Forelimb muscle (tissue), 1 donor: ENCODE data around the gene RAPGEF2. TPM values are rescaled to one million over a fixed set of nuclear protein-coding genes. Genes with fewer than 3 reads are reported as not detected.
"Not testable (repeated sequence)": the region's sequence is repeated elsewhere in the genome, so short reads cannot be mapped to it uniquely, and the experiment has no call there.

Source experiments
- DNase-seq: peaks from one replicate; pipeline ENCODE4 v3.0.0-alpha.2; 2013; ENCODE audit warnings: low read depth
- polyA plus RNA-seq: library from polyadenylated mRNA; unstranded; fragments of 120-200 nt; gene quantifications from one replicate; pipeline ENCODE4 v1.2.1, GENCODE V29; 2013; ENCODE audit not compliant: insufficient read length

The RAPGEF2 gene
- polyA plus RNA-seq, 1 donor, result 24.1 TPM

DNA sequence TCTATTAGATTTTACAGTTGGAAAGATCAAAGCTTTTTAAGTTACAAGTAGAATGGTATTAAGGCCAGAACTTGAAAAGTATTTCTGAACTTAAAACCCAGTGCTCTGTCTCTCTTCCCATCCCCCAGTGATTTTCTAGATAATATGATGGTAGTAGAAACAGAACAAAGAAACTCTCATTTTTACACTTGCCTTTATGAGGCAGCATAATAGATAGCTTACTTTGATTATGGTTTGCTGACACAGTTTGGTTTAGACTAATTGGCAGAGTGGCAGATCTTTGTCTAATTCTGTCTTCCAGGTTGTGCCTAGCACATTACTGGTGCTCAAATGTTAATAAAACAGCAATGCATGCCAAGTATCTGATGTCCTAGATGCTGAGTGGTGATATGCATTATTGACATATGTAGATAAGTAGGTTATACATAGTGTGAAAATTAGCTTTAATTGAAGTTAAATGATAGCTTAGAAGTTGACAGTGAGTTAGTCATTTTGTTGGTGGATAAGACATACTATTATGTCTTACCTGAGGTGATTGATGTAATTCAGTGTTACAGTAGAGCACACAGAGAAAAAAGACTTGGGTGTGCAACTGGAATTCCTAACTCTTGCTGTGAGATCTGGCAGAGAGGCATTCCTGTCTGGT lies 4.3 kb upstream of the RAPGEF2 start:
- no peak for DNase-seq

DNA sequence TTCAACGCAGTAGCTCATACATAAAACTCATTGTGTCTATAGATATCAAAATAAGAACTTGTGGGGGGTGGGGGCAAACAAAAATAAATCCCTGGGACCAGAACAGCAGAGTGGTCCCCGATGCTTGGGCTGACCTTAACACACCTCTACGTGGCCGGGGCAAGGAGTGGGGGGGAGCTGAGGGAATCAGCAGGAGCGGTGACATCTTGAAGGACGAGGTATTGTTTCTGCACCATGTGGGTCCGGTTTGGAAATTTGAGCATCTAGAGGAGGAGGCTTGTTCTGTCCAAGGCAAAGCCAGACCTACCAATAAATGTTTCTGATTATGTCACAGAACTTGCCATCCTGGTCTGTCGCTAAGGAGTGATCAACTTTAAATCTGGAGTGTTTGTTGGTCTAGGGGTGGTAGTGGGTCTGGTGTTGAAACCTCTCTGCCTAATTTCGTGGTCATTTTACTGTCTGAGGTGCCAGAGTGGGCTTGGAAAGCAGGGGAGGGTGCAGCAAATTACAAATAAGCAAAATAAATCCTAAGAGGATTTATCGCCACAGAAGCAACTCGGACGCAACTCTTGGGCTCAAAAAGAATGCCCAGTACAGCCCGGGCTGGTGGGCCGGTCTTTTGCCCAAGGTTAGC lies 774 bp upstream of the RAPGEF2 start:
- no peak for DNase-seq

DNA sequence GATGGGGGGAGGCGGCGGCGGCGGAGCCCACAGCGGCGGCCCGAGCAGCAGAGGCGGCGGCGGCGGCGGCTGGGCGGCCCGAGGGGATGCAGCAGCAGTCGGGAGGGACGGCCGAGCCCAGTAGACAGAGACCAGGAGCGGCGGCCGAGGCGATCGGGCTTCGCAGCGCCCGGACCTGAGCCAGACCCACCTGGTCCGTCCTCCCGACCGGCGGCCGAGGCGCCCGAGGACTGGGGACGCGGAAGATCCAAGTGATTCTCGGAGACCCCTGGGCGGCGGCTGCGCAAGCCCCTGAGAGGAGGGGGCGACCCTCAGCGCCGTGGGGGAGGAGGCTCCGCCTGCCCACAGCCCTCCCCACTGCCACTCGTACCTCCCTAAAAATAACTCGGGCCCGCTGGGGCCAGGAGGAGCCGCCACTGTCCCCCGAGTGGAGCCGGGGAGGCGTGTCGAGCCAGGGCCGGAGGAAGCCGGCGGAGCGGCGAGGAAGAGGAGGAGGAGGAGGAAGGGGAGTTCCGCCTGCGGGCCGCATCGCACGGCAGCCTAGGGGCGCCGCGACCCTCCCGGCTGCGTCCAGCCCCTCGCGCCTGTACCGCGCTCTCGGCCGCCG lies 608 bp downstream of the RAPGEF2 start:
- no peak for DNase-seq

DNA sequence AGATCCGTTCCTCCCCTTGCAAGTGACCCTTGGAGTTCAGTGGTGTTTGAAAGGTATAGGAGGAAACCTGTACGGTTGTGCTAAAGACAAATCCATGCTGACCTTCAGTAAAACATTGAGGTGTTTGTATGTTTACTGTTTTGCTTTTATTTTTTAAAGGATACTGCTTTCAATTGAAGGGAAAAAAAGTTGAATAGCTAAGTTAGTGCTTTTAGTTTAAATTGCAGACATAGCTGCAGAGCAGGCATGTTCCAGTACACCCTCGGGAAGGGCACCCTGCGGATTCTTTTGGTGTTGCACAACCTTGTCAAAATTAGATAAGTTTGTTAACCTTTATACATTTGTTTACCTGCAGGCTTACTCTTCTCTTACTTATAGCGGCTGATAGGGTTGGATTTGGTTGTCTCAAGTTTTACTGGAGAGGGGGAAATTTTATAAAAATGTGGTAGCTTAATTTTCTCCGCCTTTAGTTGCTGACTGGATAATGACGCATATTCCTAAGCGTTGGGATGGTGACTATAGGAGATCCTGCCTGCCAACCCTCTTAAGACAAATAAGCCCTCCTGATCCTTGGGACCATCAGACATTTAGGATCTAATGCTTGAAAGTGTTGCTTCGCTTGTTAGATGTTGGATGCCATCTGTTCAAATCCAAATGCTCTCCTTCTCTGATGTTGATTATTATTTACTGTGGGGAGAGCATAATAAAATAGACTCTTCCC lies 2.0 kb downstream of the RAPGEF2 start:
- DNase-seq, result no peak

DNA sequence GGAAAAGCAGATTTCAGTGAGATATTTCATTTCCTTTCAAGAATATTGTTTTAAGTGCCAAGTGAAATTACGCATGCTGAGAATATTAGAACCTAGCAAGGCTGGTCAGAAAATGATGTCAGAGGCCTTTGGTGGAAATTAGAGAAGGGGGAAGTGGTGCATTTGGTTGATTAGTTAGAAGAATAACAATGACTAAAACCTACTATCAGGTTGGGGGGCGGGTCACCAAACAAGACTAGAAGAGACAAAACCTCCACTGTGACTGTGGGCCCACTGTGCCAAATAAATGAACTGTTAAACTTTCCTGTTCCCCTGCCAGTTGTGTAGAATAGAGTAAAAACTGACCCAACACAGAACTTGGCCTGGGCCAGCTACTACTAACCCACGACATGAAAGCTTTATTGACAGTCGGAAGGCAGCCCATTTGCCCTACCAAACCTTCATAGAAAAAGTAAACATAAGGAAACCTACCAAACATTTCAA lies 2.9 kb downstream of the RAPGEF2 start:
- no peak for DNase-seq

DNA sequence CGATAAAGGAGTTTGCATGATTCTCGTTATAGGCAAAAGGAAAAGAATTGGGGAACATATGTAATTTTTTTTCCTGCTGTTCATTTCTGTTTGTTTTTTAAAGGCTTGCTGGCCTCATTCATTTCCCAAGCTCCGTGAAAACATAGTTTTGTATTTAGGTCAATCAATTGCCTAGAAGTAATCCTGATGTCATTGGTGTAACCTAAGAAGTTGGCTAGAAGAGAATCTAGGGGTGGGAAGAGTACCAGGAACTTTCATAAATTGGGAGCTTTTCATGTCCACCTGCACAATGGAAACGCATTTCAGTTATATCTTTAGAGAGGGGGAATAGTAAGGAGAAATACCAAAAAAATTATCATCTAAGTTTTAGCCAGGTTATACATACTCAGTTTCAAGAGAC lies 3.8 kb downstream of the RAPGEF2 start:
- no peak for DNase-seq

DNA sequence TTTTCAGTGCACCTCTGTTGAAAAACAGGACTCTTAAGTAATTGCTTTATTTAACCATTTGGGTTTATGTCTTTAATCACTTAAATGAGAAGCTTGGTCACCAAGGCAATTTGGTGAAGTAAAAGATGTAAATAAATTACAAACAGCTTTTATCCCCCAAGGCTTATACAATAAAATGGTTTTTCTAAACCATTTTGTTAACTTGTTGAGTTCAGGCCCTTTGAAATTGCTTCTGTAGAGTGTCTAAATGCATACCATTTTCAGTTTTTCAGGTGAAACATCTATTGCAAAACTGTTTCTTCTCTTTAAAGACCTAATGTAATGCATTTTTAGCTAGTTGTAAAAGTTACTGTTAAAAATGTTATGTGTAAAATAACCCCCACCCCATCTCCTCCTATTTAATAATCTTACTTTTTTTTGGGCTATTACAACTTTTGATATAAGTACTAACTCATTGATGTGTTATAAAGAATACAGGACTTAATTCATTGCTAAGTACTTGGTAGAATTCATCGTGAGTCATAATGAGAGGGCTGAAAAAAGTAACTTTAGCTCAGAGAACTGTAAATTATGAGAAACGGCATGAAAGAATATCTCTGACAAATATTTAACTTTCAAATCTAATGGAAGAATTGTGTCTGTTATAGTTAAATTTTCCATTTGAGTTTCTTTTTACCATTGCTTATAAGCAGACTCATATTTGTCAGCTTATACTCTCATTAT lies 4.5 kb downstream of the RAPGEF2 start:
- no peak for DNase-seq

DNA sequence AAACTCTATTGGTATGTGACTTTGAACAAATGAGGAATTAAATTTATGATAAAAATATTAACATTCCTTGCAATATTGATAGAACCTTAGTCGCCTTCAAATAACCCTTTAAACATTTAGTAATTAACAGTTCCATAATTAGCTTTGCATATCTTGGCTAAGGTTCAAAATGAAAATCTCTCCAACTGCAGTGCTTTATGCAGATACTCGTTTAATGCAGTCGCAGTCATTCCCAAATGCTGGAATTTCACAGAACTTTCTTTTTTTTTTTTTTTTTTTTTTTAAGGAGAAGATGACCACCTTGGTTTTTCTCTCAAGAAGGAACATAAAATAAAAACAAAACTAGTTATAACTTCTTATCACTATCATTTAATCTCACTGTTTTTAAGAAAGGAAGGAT lies 5.2 kb downstream of the RAPGEF2 start:
- no peak for DNase-seq

DNA sequence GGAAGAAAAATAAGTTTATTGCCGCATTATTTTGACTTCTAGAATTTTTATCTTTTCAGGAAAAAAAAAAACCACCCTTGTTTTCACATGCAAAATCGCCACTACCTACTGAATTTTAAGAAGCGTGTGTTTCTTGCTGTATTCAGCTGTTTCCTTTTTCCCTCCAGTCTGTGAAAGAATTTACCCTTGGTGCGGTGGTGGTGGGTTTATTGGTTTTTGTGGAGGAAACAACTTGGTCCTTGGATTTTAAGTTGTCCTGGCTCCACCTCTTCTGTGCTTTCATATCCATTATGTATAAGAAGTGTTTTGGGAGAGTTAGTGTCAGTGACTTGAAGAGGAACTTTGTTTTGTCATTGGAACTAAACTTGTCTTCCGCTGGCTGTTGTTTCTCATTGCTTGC lies 8.1 kb downstream of the RAPGEF2 start:
- no peak for DNase-seq

DNA sequence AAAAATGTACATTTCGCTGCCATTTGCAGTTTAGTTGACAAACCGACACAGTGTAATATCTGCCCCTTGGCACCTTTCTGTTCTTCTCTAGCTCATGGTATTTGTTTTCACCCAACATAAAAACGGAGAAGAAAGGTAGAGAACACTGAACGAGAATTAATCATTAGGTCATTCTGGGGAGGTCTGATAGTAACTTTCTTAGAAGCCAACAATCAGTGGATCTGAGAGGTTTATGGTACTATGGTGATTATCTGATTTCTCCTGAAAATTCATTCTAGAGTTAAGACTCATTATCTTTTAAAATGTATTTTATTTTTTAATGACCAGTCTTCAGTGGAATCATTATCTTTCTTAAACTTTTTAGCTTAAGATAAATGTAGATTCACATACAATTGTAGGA lies 8.5 kb downstream of the RAPGEF2 start:
- DNase-seq, result no peak

DNA sequence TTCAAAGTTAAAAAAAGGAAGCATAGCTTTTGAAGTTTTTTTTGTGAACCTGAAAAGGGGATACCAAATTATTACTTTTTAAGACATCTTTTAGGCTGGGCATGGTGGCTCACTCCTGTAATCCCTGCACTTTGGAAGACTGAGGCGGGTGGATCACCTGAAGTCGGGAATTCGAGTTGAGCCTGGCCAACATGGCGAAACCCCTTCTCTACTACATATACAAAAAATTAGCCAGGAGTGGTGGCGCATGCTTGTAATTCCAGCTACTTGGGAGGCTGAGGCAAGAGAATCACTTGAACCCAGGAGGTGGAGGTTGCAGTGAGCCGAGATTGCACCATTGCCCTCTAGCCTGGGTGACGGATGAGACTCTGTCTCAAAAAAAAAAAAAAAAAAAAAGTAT lies 10.5 kb downstream of the RAPGEF2 start:
- not testable (repeated sequence) for DNase-seq

DNA sequence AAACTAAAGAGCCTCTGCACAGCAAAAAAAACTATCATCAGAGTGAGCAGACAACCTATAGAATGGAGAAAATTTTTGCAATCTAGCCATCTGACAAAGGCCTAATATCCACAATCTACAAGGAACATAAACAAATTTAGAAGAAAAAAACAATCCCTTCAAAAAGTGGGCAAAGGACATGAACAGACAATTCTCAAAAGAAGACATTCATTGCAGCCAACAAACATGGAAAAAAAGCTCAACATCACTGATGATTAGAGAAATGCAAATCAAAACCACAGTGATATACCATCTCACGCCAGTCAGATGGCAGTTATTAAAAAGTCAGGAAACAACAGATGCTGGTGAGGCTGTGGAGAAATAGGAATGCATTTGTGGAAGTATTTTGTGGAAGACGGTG lies 13.2 kb downstream of the RAPGEF2 start:
- DNase-seq, result not testable (repeated sequence)

DNA sequence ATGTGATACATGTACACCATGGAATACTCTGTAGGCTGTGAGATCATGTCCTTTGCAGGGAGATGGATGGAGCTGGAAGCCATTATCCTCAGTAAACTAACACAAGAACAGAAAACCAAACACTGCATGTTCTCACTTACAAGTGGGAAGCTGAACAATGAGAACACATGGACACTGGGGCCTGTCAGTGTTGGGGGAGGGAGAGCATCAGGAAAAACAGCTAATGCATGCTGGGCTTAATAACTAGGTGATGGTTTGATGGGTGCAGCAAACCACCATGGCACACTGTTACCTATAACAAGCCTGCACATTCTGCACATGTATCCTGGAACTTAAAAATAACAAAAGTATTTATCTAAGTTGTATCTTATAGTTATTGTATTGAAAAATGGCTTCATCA lies 13.8 kb downstream of the RAPGEF2 start:
- not testable (repeated sequence) for DNase-seq

DNA sequence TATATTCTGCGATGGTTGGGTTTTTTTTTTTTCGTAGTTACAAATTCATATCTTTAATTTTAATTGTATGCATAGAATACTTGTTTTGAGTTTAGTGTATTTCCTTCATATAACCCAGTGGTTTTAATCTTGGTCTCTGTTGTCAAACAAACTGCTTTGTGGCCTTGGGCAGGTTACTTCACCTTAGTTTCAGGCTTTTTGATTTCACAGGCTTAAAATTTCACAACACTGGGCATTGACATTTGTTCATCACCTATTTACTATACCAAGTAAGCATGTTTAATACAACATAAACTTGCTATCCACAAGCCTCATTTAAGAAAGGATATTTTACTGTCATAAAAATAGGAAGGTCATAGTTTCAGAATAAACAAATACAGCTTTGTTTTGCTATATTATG lies 14.7 kb downstream of the RAPGEF2 start:
- DNase-seq, result no peak

DNA sequence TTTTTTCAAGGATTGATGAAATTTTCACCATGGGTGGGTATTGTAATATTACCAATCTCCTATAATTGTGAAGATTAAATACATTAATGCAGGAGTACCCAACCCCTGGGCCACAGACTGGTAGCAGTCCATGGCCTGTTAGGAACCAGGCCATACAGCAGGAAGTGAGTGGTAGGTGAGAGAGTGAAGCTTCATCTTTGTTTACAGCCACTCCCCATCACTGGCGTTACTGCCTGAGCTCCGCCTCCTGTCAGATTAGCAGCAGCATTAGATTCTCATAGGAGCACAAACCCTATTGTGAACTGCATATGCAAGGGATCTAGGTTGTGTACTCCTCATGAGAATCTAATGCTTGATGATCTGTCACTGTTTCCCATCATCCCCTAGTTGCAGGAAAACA lies 15.1 kb downstream of the RAPGEF2 start:
- no peak for DNase-seq

DNA sequence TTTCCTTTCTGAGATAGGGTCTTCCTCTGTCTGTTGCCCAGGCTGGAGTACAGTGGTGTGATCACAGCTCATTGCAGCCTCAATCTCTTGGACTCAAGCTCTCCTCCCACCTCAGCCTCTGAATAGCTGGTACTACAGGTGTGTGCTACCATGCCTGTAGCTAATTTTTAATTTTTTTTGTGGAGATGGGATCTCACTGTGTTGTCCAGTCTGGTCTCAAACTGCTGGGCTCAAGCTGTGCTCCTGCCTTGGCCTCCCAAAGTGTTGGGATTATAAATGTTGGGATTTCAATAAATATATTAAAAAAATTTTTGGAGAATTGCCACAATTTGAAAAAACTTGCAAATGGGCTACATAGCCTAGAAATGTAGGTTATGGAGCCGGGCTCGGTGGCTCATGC lies 18.5 kb downstream of the RAPGEF2 start:
- no peak for DNase-seq

DNA sequence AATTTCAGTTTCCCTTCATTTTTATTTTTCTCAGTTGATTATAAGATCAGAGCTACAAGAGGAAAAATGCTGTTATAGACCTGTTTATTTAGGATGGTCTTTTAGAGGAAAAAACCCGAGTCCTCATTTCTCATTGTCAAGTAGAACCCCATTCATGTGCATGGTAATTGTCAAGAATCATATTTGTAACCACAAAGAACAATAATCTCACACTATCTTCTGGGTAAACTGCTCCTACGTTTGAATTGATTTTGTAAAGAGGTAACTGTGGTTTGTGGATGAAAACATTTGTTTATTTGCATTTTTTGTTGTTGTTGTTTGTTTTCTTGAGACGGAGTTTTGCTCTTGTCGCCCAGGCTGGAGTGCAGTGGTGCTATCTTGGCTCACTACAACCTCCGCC lies 23.8 kb downstream of the RAPGEF2 start:
- DNase-seq, result no peak

DNA sequence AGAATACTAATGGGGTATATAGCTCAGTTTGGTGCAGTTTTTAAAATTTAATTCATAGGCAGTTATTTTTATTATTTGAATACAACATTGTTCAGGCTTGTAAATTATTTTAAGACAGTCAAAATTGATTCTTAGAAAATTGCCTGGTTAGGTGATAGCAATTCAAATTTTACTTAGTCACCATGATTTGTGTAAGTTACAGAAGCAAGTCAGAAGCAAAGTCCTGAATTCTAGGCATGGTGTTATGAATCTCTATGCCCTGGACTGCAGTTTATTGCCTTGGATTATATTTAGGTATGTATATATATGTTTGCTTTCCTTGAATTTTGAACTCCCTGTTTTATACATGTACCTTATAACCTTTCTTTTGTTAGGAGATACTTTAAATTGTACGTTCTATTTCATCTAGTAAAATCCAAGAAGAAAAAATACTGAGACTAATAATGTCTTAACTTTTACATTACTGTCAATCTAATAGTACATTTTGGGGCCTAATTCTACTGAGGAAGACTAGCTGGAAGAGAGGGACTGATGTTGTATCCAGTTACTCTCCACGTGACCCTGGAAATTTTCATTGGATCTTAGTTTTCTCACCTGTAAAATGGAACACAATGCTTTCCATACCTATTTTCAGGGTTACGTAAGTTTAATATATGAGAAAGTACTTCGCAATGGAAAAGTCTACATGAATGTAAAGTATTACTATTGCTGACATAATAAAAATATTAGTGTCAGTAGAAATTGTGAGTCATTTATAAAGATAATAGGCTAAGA lies 25.1 kb downstream of the RAPGEF2 start:
- DNase-seq, result no peak

DNA sequence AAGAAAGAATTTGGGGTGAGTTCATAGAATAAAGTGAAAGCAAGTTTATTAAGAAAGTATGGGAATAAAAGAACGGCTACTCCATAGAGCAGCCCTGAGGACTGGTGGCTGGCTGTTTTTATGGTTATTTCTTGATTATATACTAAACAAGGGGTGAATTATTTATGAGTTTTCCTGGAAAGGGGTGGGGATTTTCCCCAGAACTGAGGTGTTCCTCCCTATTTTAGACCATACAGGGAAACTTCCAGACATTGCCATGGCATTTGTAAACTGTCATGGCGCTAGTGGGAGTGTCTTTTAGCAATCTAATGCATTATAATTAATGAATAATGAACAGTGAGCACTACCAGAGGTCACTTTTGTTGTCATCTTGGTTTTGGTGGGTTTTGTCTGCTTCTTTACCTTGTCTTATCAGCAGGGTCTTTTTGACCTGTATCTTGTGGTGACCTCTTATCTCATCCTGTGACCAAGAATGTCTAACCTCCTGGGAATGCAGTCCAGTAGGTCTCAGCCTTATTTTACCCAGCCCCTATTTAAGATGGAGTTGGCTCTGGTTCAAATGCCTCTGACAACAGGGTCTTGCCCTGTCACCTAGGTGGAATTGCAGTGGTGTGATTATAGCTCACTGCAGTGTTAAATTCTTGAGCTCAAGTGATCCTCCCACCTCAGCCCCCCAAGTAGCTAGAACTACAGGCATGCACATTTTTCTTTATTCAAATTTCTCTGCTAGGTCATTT lies 27.1 kb downstream of the RAPGEF2 start:
- DNase-seq, result no peak

DNA sequence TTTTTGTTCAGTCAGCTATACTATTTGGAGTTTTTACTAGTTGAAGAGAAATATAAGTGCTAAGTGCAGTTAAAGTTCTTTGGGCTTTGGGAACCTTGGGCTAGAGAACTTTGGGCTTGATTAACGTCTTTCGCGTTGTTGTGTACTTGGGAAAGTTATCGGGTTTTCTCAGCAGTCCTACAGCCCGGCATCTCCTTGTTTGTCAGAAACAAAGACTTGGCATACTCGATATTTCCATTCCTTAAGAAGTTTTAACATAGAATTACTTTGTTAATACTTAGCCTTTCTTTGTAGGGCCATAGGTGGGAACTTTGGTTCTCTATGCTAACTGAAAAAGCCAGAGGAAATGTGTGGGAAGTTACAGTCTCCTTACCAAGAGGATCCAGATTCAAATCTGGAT lies 28.7 kb downstream of the RAPGEF2 start:
- no peak for DNase-seq
